HG02763 (cell line): ENCODE data around the gene MAFB.

ENCODE experiments used
- ATAC-seq: cut with Tn5 transposase; IDR thresholded peaks from one replicate; pipeline ENCODE4 v1.9.1; 2021; ENCODE audit warnings: mild to moderate bottlenecking, moderate library complexity; ENCODE audit not compliant: unreplicated experiment

MAFB gene

DNA sequence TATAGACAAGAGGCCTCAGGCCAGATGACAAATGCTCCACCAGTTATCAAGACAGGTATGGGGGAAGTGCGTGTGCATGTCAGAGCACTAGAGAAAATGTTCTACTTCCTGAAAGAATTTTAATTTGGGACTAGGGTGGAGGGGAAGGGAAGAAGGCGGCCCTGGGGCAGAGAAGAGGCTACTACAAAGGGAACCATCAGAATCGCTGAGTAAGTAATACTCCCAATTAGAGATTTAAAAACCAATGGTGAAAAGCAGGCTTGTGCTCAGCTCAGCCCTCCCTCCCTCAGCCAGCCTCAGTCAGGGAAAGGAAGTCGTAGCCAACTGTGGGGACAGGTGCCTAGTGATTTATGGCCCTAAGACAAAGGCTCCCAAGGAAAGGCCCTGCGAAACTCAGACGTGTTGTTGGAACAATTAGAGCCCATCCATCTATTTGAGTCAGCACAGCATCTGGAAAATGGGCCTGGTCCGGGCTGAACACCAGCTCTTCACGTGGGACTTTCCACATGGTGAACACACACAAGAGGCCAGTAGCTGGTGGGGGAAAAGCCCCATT is 15.0 kb upstream of the MAFB start:
- ATAC-seq: no peak

DNA sequence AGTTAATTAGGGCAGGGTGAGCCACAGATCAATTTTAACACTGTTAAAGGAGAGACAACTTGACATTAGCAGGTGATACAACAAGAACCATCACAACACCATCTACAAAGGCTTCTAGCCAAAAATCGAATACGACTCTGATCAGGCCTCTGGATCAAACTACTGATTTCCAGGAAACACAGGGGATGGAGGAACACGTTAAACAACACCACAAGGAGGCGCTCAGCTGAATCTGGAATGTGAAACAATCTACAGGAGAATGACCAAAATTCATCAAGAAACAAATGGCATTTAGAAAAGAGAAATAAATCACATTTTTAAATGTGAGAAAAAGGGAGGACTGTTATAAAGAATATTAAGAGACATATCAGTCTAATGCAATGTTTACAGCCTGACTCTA is 13.5 kb upstream of the MAFB start:
- no peak for ATAC-seq

- ATAC-seq: no peak
These were observed 9.7 kb upstream of the MAFB start for GRCh38 chr20:40698744-40699143.

DNA sequence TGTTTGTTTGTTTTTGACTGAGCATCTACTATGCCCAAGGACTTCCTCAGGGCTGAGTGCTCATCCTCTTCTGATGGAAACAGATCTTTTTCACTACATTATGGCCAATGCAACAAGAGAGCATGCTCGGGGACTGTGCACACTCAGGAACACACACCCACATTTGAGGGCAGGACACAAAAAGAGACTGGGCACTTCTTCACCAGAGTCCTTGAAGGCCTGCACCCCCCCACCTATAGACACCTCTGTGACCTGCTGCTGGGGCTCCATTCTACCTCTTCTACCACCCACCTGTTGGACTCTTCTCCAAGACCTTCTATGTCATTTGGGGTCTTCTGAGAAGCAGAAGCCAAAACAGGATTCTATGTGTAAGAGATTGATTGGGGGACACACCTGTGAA is 9.2 kb upstream of the MAFB start:
- no peak for ATAC-seq

DNA sequence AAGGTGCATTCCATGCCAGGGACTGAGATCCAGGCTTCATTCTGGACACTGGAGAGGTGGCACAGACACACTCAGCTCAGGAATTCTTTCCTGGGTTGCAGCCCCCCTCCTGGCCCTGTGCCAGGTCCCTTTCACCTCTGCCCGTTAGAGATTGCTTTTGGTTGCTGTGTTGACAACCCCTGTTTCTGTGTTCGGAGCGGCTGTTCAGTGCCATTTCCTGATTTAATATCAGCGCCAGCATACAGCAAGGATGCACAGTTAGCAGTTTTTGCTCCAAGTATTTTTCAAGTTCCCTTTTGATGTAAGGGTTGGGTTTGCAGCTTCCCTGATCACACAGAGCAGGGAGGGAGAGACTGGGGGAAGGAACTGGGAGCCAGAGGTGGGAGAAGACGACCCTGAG is 8.5 kb upstream of the MAFB start:
- ATAC-seq: no peak

- no peak for ATAC-seq
These were observed 6.2 kb upstream of the MAFB start for GRCh38 chr20:40695214-40695613.

- ATAC-seq: no peak
These were observed 5.2 kb upstream of the MAFB start for GRCh38 chr20:40694246-40694645.

- ATAC-seq: no peak
These were observed 3.4 kb upstream of the MAFB start for GRCh38 chr20:40692240-40693011.

GRCh38 chr20:40691566-40692239 is 2.7 kb upstream of the MAFB start:
- ATAC-seq: no peak

- ATAC-seq: no peak
These were observed 2.0 kb upstream of the MAFB start for GRCh38 chr20:40690836-40691565.

- peak; percentile 46 for ATAC-seq
These were observed 1.2 kb upstream of the MAFB start for GRCh38 chr20:40689943-40690835.

- ATAC-seq: no peak
These were observed 622 bp downstream of the MAFB start for GRCh38 chr20:40688129-40689099.

DNA sequence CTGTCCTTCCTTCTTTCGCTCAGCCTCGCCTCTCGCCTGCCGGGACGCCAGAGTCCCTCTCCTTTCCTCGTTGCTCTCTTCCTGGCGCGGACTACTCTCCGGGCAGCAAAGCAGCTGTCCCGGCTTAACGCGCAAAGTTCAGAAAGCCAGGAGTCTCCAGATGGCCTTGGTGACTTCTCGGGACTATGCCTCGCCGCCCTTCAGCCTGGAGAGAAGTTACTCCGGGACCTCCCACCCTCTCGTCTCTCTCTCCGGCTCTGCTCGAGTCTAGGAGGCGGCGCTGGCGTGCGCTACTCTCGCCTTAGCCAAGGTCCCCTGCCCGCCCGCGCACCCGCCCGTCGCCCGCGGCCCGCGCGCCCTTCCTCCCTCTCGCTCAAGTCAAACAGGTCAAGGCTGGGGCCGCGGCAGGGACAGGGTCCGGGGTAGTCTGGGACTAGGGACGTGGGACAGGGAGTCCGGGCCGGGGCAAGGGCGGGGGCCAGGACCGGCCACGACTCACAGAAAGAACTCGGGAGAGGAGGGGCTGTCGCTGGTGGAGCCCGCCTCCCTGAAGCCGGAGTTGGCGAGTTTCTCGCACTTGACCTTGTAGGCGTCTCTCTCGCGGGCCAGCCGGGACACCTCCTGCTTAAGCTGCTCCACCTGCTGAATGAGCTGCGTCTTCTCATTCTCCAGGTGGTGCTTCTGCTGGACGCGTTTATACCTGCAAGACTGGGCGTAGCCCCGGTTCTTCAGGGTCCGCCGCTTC is 1.5 kb downstream of the MAFB start:
- ATAC-seq: no peak

- ATAC-seq: no peak
These were observed 2.1 kb downstream of the MAFB start for GRCh38 chr20:40686893-40687292.

DNA sequence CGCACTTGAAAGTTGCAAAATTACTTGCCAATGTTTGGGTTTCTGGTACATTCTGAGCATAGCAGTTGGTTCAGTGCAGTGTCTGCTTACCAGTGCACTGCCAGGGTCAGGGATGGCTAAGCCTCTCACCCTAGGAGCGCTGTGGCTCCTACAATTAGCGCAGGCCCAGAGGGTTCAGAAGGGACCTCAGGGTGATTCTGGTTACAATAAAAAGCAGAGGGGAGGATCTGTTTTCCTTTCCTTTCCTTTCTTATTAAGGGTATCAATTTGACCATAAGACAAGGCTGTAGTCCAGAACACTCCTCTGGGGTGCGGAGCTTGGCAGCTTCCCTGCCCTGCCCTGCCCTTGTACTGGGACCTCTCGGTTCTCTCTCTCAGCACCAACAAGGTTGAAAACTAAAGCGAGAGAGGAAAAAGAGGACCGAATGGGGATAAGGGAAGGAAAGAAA is 2.6 kb downstream of the MAFB start:
- no peak for ATAC-seq

DNA sequence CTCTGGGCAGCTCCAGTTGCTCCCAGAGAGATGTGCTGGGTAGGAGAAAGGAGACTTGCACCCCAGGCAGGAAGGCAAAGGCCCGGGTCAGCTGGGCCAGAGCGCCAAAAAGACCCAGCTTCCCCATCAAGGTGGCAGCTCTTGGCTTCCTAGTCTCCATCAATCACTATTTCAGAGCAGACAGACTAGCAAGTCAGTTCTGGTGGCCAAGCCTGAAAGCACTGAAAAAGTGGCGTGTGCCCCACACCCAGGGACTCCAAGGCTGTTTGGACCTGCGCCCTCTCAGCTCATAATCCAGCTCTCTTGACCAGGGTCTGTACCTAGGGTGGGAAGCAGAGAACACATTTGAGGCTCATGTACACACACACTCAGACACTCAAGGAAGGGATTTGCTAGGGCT is 3.7 kb downstream of the MAFB start:
- ATAC-seq: no peak

DNA sequence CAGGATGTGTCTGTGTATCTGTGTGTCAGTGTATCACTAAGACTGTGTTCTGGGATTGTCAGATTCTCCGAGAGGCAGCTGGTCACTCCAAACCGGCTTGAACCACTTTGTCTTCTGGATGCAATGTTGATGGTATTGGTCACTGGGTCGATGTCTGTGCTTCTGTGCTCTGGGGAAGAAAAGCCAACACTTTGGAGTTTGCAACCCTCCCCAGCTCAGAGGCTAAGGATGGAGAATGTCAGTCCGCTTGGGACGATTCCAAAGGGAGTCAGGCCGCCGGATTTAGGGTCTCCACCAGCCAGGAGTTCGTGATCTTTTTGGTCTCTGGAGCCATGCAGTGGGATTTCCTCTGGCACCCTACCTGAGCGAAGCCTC is 5.2 kb downstream of the MAFB start:
- ATAC-seq: no peak

- no peak for ATAC-seq
These were observed 5.7 kb downstream of the MAFB start for GRCh38 chr20:40683221-40683893.
